DOHH2 (cell line): ENCODE results near the gene HOXD9.

Experiments used
- H3F3A ChIP-seq: fragments of 200-600 bp; sonication (generic), shearing (Covaris generic); 2 replicates; pipeline ENCODE4 v1.6.0; 2016; ENCODE audit warnings: antibody characterized with exemption, mild to moderate bottlenecking; ENCODE audit not compliant: control insufficient read depth, insufficient read depth
- H3K27ac ChIP-seq: fragments of 200-600 bp; sonication (generic); 2 replicates; pipeline ENCODE4 v1.5.1; 2014; ENCODE audit warnings: low read depth, mild to moderate bottlenecking, low read length, moderate library complexity
- H3K27me3 ChIP-seq: fragments of 200-600 bp; sonication (generic); 2 replicates; pipeline ENCODE4 v1.6.1; 2014; ENCODE audit warnings: mild to moderate bottlenecking, low read length, mixed read lengths; ENCODE audit not compliant: control insufficient read depth
- H3K36me3 ChIP-seq: fragments of 200-600 bp; sonication (generic); 2 replicates; pipeline ENCODE4 v1.6.1; 2014; ENCODE audit warnings: mild to moderate bottlenecking, low read length, moderate library complexity, mixed read lengths; ENCODE audit not compliant: control insufficient read depth
- H3K4me1 ChIP-seq: fragments of 200-600 bp; sonication (generic); 2 replicates; pipeline ENCODE4 v1.6.1; 2014; ENCODE audit warnings: mild to moderate bottlenecking, low read length, mixed read lengths; ENCODE audit not compliant: control insufficient read depth
- H3K4me2 ChIP-seq: fragments of 200-600 bp; sonication (generic); 2 replicates; pipeline ENCODE4 v1.6.0; 2014; ENCODE audit warnings: mild to moderate bottlenecking, low read length, moderate library complexity
- H3K4me3 ChIP-seq: fragments of 200-600 bp; sonication (generic); 2 replicates; pipeline ENCODE4 v1.5.1; 2014; ENCODE audit warnings: mild to moderate bottlenecking, low read length, mixed read lengths
- H3K79me2 ChIP-seq: fragments of 200-600 bp; sonication (generic); 2 replicates; pipeline ENCODE4 v1.6.1; 2014; ENCODE audit warnings: mild to moderate bottlenecking, low read length, mixed read lengths; ENCODE audit not compliant: control insufficient read depth
- H3K9me2 ChIP-seq: fragments of 200-600 bp; sonication (generic); replicated peaks from 2 replicates; pipeline ENCODE4 v1.6.1; 2014; ENCODE audit warnings: mild to moderate bottlenecking, low read length, mixed read lengths; ENCODE audit not compliant: control insufficient read depth
- H3K9me3 ChIP-seq: fragments of 200-600 bp; sonication (generic); 2 replicates; pipeline ENCODE4 v1.6.1; 2014; ENCODE audit warnings: antibody characterized with exemption, low read length, mixed read lengths; ENCODE audit not compliant: control insufficient read depth, insufficient read depth
- H4K20me1 ChIP-seq: fragments of 200-600 bp; sonication (generic); 2 replicates; pipeline ENCODE4 v1.6.0; 2014; ENCODE audit warnings: low read depth, mild to moderate bottlenecking, antibody characterized with exemption, low read length, moderate library complexity; ENCODE audit not compliant: control insufficient read depth, insufficient read depth
- EZH2phosphoT487 ChIP-seq: fragments of 200-600 bp; sonication (generic); IDR thresholded peaks from 2 replicates; pipeline ENCODE4 v1.6.1; 2017; ENCODE audit warnings: borderline replicate concordance, mild to moderate bottlenecking, antibody characterized with exemption, low read length, moderate library complexity, mixed read lengths
- TF ChIP-seq, protein P1 (sequence below): fragments of 200-600 bp; sonication (generic); IDR thresholded peaks from one replicate; pipeline ENCODE4 v1.5.1; 2014; ENCODE audit warnings: antibody characterized with exemption, mild to moderate bottlenecking, low read depth, low read length; ENCODE audit not compliant: poor library complexity, severe bottlenecking

The HOXD9 gene

DNA sequence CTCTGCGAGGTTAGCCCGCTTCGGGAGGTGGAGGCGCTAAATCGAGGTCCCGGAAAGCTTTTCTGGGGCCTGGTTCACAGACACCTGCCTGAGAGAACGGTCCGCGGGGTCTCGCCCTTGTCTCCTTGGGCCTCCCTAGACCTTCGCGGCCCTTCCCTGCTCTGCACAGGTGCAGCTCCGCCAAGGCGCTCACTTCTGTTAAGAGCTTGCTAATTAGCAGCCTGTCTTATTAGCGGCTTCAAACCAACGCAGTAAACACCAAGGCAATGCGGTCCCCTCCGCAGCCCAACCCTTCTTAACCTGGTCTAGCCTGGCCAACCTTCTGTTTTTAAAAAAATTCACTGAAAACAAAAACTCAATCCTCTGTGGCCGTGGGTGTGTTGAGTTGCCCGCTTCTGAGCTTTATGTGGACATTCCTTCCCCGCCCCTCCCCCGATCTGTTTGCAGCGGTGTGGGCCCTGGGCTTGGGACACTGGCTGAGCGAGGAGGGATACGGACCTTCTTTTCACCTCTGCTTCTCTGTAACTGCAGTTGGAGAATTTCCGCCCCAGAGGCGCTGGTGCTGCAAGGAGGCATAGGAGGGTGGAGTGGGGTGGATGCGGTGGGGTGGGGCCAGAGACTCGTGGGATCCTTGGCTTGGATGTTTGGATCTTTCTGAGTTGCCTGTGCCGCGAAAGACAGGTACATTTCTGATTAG is 25.4 kb downstream of the HOXD9 start:
- Histone ChIP-seq H3K79me2 (no peaks in the 10 kb centered on the region), H4K20me1 (no peaks in the 10 kb centered on the region), H3K36me3 (no peaks in the 10 kb centered on the region), H3K27me3 (no peaks in the 10 kb centered on the region; the same call in 1 of the 2 replicates), H3K4me1 (no peaks in the 10 kb centered on the region), H3K27ac (no peak overlapping the region), H3K9me3 (no peaks in the 10 kb centered on the region), H3K4me2 (no peak overlapping the region), H3F3A (no peaks in the 10 kb centered on the region), H3K9me2 (no peaks in the 10 kb centered on the region), H3K4me3 (no peak overlapping the region)
- TF ChIP-seq, protein P1, sequence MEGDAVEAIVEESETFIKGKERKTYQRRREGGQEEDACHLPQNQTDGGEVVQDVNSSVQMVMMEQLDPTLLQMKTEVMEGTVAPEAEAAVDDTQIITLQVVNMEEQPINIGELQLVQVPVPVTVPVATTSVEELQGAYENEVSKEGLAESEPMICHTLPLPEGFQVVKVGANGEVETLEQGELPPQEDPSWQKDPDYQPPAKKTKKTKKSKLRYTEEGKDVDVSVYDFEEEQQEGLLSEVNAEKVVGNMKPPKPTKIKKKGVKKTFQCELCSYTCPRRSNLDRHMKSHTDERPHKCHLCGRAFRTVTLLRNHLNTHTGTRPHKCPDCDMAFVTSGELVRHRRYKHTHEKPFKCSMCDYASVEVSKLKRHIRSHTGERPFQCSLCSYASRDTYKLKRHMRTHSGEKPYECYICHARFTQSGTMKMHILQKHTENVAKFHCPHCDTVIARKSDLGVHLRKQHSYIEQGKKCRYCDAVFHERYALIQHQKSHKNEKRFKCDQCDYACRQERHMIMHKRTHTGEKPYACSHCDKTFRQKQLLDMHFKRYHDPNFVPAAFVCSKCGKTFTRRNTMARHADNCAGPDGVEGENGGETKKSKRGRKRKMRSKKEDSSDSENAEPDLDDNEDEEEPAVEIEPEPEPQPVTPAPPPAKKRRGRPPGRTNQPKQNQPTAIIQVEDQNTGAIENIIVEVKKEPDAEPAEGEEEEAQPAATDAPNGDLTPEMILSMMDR: no peak
- no peak for TF ChIP-seq EZH2phosphoT487

- Histone ChIP-seq H3K4me3 (no peak overlapping the region), H3K36me3 (no peaks in the 10 kb centered on the region), H3K9me3 (no peaks in the 10 kb centered on the region), H3K4me2 (no peak overlapping the region), H3K79me2 (no peaks in the 10 kb centered on the region), H3K4me1 (no peaks in the 10 kb centered on the region), H3K27me3 (no peaks in the 10 kb centered on the region; the same call in 1 of the 2 replicates), H4K20me1 (no peaks in the 10 kb centered on the region), H3F3A (no peaks in the 10 kb centered on the region), H3K9me2 (no peaks in the 10 kb centered on the region), H3K27ac (no peak overlapping the region)
- TF ChIP-seq, protein P1: no peak
- TF ChIP-seq EZH2phosphoT487: no peak
Measured at GRCh38 chr2:176148751-176149421, 26.4 kb downstream of the HOXD9 start.

- no peaks in the 10 kb centered on the region for H3K9me2 ChIP-seq
- H3K79me2 ChIP-seq: no peaks in the 10 kb centered on the region
- no peaks in the 10 kb centered on the region; the same call in 1 of the 2 replicates for H3K27me3 ChIP-seq
- H4K20me1 ChIP-seq: no peaks in the 10 kb centered on the region
- H3K36me3 ChIP-seq: no peaks in the 10 kb centered on the region
- no peak overlapping the region for H3K4me2 ChIP-seq
- no peaks in the 10 kb centered on the region for H3F3A ChIP-seq
- TF ChIP-seq EZH2phosphoT487: no peak
- TF ChIP-seq, protein P1: no peak
- no peak overlapping the region for H3K27ac ChIP-seq
- no peak overlapping the region for H3K4me3 ChIP-seq
- no peaks in the 10 kb centered on the region for H3K4me1 ChIP-seq
- H3K9me3 ChIP-seq: no peaks in the 10 kb centered on the region
Measured at GRCh38 chr2:176149481-176149938, 27.0 kb downstream of the HOXD9 start.
